Gastrocnemius medialis (tissue), 4 donors: ENCODE measurements around the gene MS4A18.

Source experiments
- CTCF ChIP-seq, 5 experiments: fragments of 450-650 bp in 3 of 5; fragments of 200-600 bp in 2 of 5; sonication (generic) in 2 of 5; IDR thresholded peaks in 4 of 5; conservative IDR thresholded peaks in 1 of 5; 1 replicate in 4 of 5; 2 replicates in 1 of 5; pipeline ENCODE4 v1.5.1; 2016 to 2019; ENCODE audit warnings: antibody characterized with exemption in 5 of 5, mild to moderate bottlenecking in 3 of 5, moderate library complexity in 3 of 5
- POLR2A ChIP-seq, 2 donors: fragments of 450-650 bp; IDR thresholded peaks; one replicate each; pipeline ENCODE4 v1.6.1; 2017; ENCODE audit warnings: antibody characterized with exemption in 2 of 2, mild to moderate bottlenecking in 2 of 2, moderate library complexity in 2 of 2

DNA sequence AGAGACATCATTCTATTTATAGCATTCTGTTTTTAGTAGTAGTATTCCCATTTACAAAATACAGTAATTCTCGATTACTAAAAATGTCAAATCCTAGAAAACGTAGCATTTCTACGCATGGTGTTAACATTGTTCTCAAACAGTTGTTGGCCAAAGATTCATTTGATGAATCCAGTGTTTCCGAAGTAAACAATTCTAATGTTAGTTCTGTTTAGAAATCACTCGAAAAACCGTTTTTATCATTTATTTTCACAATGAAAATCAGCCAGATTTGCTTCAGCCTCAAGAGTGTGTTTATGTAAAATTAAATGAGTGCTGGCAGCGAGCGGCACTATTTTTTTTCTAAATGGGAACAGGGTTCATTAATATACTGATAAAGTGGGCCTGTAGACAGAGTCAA is 7.1 kb downstream of the MS4A18 start:
- no peak for TF ChIP-seq CTCF (IDR thresholded peaks at IDR 0.05 in 4 of 5, conservative IDR thresholded peaks at IDR 0.05 in 1 of 5)
- TF ChIP-seq POLR2A (IDR thresholded peaks at IDR 0.05) = no peak
